Tibial artery (tissue), 4 donors: ENCODE measurements around the gene NTN1.
A peak's percentile ranks its signal among the peaks of the same experiment; 100 is the strongest.

Experiments
- DNase-seq, 2 donors: peaks; one replicate each; pipeline ENCODE4 v3.0.0-alpha.2; 2019
- H3K27ac ChIP-seq, 2 donors: fragments of 200-600 bp; sonication (generic) in 1 of 2; 1 replicate in 1 of 2; 2 replicates in 1 of 2; pipeline ENCODE4 v1.5.1; 2018 to 2019; ENCODE audit warnings: mild to moderate bottlenecking in 1 of 2
- H3K27me3 ChIP-seq, 2 donors: fragments of 200-600 bp; sonication (generic) in 1 of 2; one replicate each; pipeline versions ENCODE4 v1.5.1 to v1.6.0; 2016 to 2019
- H3K36me3 ChIP-seq, 3 donors: fragments of 200-600 bp; sonication (generic) in 2 of 3; one replicate each; pipeline ENCODE4 v1.5.1; 2016 to 2019; ENCODE audit warnings: mild to moderate bottlenecking in 2 of 3
- H3K4me1 ChIP-seq, 4 donors: fragments of 200-600 bp; sonication (generic) in 2 of 4; 1 replicate in 3 of 4; 2 replicates in 1 of 4; pipeline ENCODE4 v1.5.1; 2016 to 2019
- H3K4me3 ChIP-seq, 2 donors: fragments of 200-600 bp; sonication (generic) in 1 of 2; 1 replicate in 1 of 2; 2 replicates in 1 of 2; pipeline ENCODE4 v1.5.1; 2018 to 2019; ENCODE audit warnings: mild to moderate bottlenecking in 2 of 2
- H3K9me3 ChIP-seq, 3 donors: fragments of 200-600 bp; sonication (generic) in 1 of 3; one replicate each; pipeline ENCODE4 v1.5.1; 2016 to 2019
- CTCF ChIP-seq, 2 experiments: fragments of 200-600 bp in 1 of 2; fragments of 450-650 bp in 1 of 2; IDR thresholded peaks; one replicate each; pipeline ENCODE4 v1.5.1; 2017 to 2019; ENCODE audit warnings: antibody characterized with exemption in 2 of 2, mild to moderate bottlenecking in 1 of 2, moderate library complexity in 1 of 2
- intact Hi-C: fragments of 100-400 bp; cut with DNase I; formaldehyde crosslinking; loops from one replicate; pipeline ENCODE4 v1.15.0; 2023; ENCODE audit warnings: low total_unique reads

Gene NTN1

GRCh38 chr17:9035249-9035648, 13.9 kb downstream of the NTN1 start:
- TF ChIP-seq CTCF (IDR thresholded peaks at IDR 0.05) = no peak
- H3K36me3 ChIP-seq = peaks cover 4 to 9% (median 8%) of the 10 kb centered on the region in 3 donors
- peaks cover 0 to 29% (median 0%) of the 10 kb centered on the region in 4 donors for H3K4me1 ChIP-seq
- H3K9me3 ChIP-seq = peaks cover 0 to 6% (median 0%) of the 10 kb centered on the region in 3 donors
- intact Hi-C loops = no loop called here
- DNase-seq = peak in 1 of 2 donors; percentile 38
- H3K4me3 ChIP-seq = no peak overlapping the region
- no peaks in the 10 kb centered on the region for H3K27me3 ChIP-seq
- H3K27ac ChIP-seq = no peak overlapping the region

GRCh38 chr17:9036336-9036735, 15.0 kb downstream of the NTN1 start:
- DNase-seq = no peak
- no peak overlapping the region for H3K27ac ChIP-seq
- intact Hi-C loops = no loop called here
- H3K36me3 ChIP-seq = peaks cover 4 to 13% (median 9%) of the 10 kb centered on the region in 3 donors
- H3K9me3 ChIP-seq = peaks cover 0 to 12% (median 0%) of the 10 kb centered on the region in 3 donors
- no peaks in the 10 kb centered on the region for H3K27me3 ChIP-seq
- no peak overlapping the region for H3K4me3 ChIP-seq
- H3K4me1 ChIP-seq = peaks cover 0 to 29% (median 0%) of the 10 kb centered on the region in 4 donors
- no peak for TF ChIP-seq CTCF (IDR thresholded peaks at IDR 0.05)

GRCh38 chr17:9037736-9038135, 16.4 kb downstream of the NTN1 start:
- peaks cover 4 to 13% (median 9%) of the 10 kb centered on the region in 3 donors for H3K36me3 ChIP-seq
- intact Hi-C loops = no loop called here
- no peak for TF ChIP-seq CTCF (IDR thresholded peaks at IDR 0.05)
- no peak overlapping the region for H3K4me3 ChIP-seq
- peaks cover 0 to 12% (median 0%) of the 10 kb centered on the region in 3 donors for H3K9me3 ChIP-seq
- H3K4me1 ChIP-seq = peaks cover 0 to 19% (median 0%) of the 10 kb centered on the region in 4 donors
- H3K27ac ChIP-seq = no peak overlapping the region
- no peak for DNase-seq
- H3K27me3 ChIP-seq = no peaks in the 10 kb centered on the region

- no peak for DNase-seq
- peaks cover 4 to 13% (median 9%) of the 10 kb centered on the region in 3 donors for H3K36me3 ChIP-seq
- H3K27ac ChIP-seq = no peak overlapping the region
- no peaks in the 10 kb centered on the region for H3K27me3 ChIP-seq
- no peak overlapping the region for H3K4me3 ChIP-seq
- intact Hi-C loops = no loop called here
- TF ChIP-seq CTCF (IDR thresholded peaks at IDR 0.05) = no peak
- peaks cover 0 to 12% (median 0%) of the 10 kb centered on the region in 3 donors for H3K9me3 ChIP-seq
- H3K4me1 ChIP-seq = peaks cover 0 to 13% (median 0%) of the 10 kb centered on the region in 4 donors
These were observed 17.1 kb downstream of the NTN1 start for GRCh38 chr17:9038380-9038779.

GRCh38 chr17:9044772-9045463, 23.6 kb downstream of the NTN1 start:
- peaks cover 0 to 21% (median 0%) of the 10 kb centered on the region in 3 donors for H3K9me3 ChIP-seq
- peaks cover 0 to 18% (median 4%) of the 10 kb centered on the region in 4 donors for H3K4me1 ChIP-seq
- no peak overlapping the region for H3K4me3 ChIP-seq
- H3K27me3 ChIP-seq = no peaks in the 10 kb centered on the region
- no peak overlapping the region for H3K27ac ChIP-seq
- intact Hi-C loops = no loop called here
- peaks cover 0 to 9% (median 4%) of the 10 kb centered on the region in 3 donors for H3K36me3 ChIP-seq
- DNase-seq = no peak
- no peak for TF ChIP-seq CTCF (IDR thresholded peaks at IDR 0.05)
